ENCODE measurements around the gene PCYOX1L.

DNA sequence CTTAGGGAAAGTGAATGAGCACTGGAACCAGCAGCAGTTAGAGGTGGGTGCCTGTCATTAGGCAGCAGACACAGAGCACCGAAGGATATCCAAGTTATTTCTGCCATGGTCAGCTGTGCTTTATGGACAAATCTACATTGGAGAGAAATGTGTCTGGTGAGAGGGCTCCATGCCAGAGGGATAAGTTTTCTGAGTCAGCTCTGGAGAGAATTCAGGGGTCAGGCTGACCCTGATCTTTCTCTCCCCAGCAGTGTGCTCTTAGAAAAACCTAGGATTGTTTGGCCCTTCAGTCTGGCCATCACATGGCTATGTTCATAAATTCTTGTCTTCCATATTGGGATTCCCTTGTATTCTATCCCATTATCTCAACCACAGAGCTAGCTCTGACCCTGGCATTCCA, 30.1 kb downstream of the PCYOX1L start:
- TF ChIP-seq, protein P1, sequence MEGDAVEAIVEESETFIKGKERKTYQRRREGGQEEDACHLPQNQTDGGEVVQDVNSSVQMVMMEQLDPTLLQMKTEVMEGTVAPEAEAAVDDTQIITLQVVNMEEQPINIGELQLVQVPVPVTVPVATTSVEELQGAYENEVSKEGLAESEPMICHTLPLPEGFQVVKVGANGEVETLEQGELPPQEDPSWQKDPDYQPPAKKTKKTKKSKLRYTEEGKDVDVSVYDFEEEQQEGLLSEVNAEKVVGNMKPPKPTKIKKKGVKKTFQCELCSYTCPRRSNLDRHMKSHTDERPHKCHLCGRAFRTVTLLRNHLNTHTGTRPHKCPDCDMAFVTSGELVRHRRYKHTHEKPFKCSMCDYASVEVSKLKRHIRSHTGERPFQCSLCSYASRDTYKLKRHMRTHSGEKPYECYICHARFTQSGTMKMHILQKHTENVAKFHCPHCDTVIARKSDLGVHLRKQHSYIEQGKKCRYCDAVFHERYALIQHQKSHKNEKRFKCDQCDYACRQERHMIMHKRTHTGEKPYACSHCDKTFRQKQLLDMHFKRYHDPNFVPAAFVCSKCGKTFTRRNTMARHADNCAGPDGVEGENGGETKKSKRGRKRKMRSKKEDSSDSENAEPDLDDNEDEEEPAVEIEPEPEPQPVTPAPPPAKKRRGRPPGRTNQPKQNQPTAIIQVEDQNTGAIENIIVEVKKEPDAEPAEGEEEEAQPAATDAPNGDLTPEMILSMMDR (IDR thresholded peaks at IDR 0.05) = no peak
- TF ChIP-seq POLR2AphosphoS5 (IDR thresholded peaks at IDR 0.05) (peak; percentile 41), EP300 (IDR thresholded peaks at IDR 0.05) (no peak), POLR2A (IDR thresholded peaks at IDR 0.05) (no peak)
